ENCODE measurements around the gene VDAC1. TPM values are rescaled to one million over a fixed set of nuclear protein-coding genes. Genes with fewer than 3 reads are reported as not detected.

Gene VDAC1, protein sequence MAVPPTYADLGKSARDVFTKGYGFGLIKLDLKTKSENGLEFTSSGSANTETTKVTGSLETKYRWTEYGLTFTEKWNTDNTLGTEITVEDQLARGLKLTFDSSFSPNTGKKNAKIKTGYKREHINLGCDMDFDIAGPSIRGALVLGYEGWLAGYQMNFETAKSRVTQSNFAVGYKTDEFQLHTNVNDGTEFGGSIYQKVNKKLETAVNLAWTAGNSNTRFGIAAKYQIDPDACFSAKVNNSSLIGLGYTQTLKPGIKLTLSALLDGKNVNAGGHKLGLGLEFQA
- total RNA-seq: 148 TPM
- polyA plus RNA-seq (ENCODE audit: insufficient read depth, low read depth, low replicate concordance): 285 TPM
- long read RNA-seq, donor 1, transcript VDAC1-202 (9 exons, 1,807 nt): minor isoform, 11 of 84 reads
- long read RNA-seq, donor 1, transcript VDAC1-203 (9 exons, 1,873 nt): major isoform, 43 of 84 reads
- long read RNA-seq, donor 1, transcript VDAC1-207 (4 exons, 635 nt): minor isoform, 13 of 84 reads
- long read RNA-seq, donor 1, partial matches to known transcripts: 14 of 84 reads
- long read RNA-seq, donor 1, other reads (novel, unspliced or antisense): 0 of 84 reads
- long read RNA-seq, donor 2, transcript VDAC1-203 (9 exons, 1,873 nt): major isoform, 37 of 86 reads
- long read RNA-seq, donor 2, transcript VDAC1-202 (9 exons, 1,807 nt): minor isoform, 11 of 86 reads
- long read RNA-seq, donor 2, transcript VDAC1-207 (4 exons, 635 nt): minor isoform, 32 of 86 reads
- long read RNA-seq, donor 2, partial matches to known transcripts: 5 of 86 reads
- long read RNA-seq, donor 2, other reads (novel, unspliced or antisense): 0 of 86 reads
- long read RNA-seq, donor 3, transcript VDAC1-202 (9 exons, 1,807 nt): minor isoform, 14 of 129 reads
- long read RNA-seq, donor 3, transcript VDAC1-207 (4 exons, 635 nt): minor isoform, 35 of 129 reads
- long read RNA-seq, donor 3, transcript VDAC1-203 (9 exons, 1,873 nt): major isoform, 72 of 129 reads
- long read RNA-seq, donor 3, partial matches to known transcripts: 6 of 129 reads
- long read RNA-seq, donor 3, other reads (novel, unspliced or antisense): 0 of 129 reads
- long read RNA-seq, donor 4, transcript VDAC1-203 (9 exons, 1,873 nt): minor isoform, 35 of 105 reads
- long read RNA-seq, donor 4, transcript VDAC1-207 (4 exons, 635 nt): major isoform, 49 of 105 reads
- long read RNA-seq, donor 4, transcript VDAC1-202 (9 exons, 1,807 nt): minor isoform, 11 of 105 reads
- long read RNA-seq, donor 4, partial matches to known transcripts: 5 of 105 reads
- long read RNA-seq, donor 4, other reads (novel, unspliced or antisense): 0 of 105 reads
- long read RNA-seq, donor 5, partial matches to known transcripts: 0 of 4 reads
- long read RNA-seq, donor 5, other reads (novel, unspliced or antisense): 0 of 4 reads
- long read RNA-seq, donor 6, transcript VDAC1-202 (9 exons, 1,807 nt): minor isoform, 12 of 122 reads
- long read RNA-seq, donor 6, transcript VDAC1-203 (9 exons, 1,873 nt): major isoform, 48 of 122 reads
- long read RNA-seq, donor 6, transcript VDAC1-207 (4 exons, 635 nt): minor isoform, 34 of 122 reads
- long read RNA-seq, donor 6, partial matches to known transcripts: 25 of 122 reads
- long read RNA-seq, donor 6, other reads (novel, unspliced or antisense): 0 of 122 reads
- long read RNA-seq, donor 7, transcript VDAC1-202 (9 exons, 1,807 nt): minor isoform, 32 of 209 reads
- long read RNA-seq, donor 7, transcript VDAC1-203 (9 exons, 1,873 nt): major isoform, 155 of 209 reads
- long read RNA-seq, donor 7, partial matches to known transcripts: 6 of 209 reads
- long read RNA-seq, donor 7, other reads (novel, unspliced or antisense): 12 of 209 reads
- long read RNA-seq, donor 8, transcript VDAC1-202 (9 exons, 1,807 nt): minor isoform, 6 of 65 reads
- long read RNA-seq, donor 8, transcript VDAC1-207 (4 exons, 635 nt): minor isoform, 13 of 65 reads
- long read RNA-seq, donor 8, transcript VDAC1-203 (9 exons, 1,873 nt): major isoform, 31 of 65 reads
- long read RNA-seq, donor 8, partial matches to known transcripts: 14 of 65 reads
- long read RNA-seq, donor 8, other reads (novel, unspliced or antisense): 0 of 65 reads
- long read RNA-seq, donor 9, transcript VDAC1-203 (9 exons, 1,873 nt): major isoform, 18 of 27 reads
- long read RNA-seq, donor 9, transcript VDAC1-207 (4 exons, 635 nt): minor isoform, 5 of 27 reads
- long read RNA-seq, donor 9, partial matches to known transcripts: 0 of 27 reads
- long read RNA-seq, donor 9, other reads (novel, unspliced or antisense): 0 of 27 reads
- long read RNA-seq, donor 10, transcript VDAC1-203 (9 exons, 1,873 nt): major isoform, 31 of 77 reads
- long read RNA-seq, donor 10, transcript VDAC1-202 (9 exons, 1,807 nt): minor isoform, 6 of 77 reads
- long read RNA-seq, donor 10, transcript VDAC1-207 (4 exons, 635 nt): minor isoform, 23 of 77 reads
- long read RNA-seq, donor 10, partial matches to known transcripts: 14 of 77 reads
- long read RNA-seq, donor 10, other reads (novel, unspliced or antisense): 0 of 77 reads

DNA sequence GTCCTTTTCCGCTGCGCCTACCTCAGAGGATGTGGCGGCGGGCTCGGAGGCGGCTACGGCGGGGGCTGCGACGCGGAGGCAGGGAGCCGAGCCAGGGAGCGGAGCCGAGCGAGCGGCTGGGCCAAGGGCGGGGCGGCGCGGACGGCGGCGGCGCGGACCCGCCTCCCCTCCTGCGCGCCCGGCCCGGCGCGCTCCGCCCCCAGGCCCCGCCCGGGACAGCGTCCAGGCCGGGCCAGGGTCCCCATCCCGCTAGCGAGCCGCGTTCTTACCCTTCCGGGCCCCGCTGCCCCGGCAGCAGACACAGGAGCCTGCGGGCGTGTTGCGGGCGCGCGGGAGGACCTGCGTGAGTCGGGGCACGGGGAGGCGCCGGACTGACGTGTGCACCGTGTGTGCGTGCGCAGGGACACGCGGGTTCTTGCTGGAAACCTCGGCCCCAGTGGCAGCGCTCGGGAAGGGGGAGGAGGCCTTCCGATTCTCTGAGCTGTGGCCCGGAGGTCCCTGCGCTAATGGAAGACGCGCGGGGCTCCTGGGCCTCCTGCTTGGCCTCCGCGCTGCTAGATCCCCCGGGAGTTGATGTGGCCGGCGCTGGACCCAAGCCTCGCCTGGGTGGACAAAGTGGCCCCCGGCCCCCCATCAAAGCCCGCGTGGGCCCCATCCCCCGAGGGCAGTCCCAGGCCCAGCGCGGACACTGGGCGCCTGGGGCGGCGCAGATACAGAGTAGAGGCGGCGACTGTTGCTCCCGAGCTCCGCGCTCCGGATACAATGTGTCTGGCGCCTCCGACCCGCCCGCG is at the start of gene VDAC1:
VDAC1 (minus strand) TSS at position 350 of the 791 bp plus-strand sequence. CDS start 11,963 bp downstream, outside the sequence.
- Histone ChIP-seq H3K36me3 (ENCODE audit: control insufficient read depth in 2 of 3, insufficient read depth in 3 of 3, low read length in 3 of 3) (peaks cover 0 to 4% (median 0%) of the 10 kb centered on the region in 3 donors), H3K27me3 (ENCODE audit: control insufficient read depth, insufficient read depth, low read length) (no peaks in the 10 kb centered on the region), H3K4me3 (ENCODE audit: low read length in 3 of 3) (peak within 1 kb of the TSS; percentile 57 to 82 (median 75)), H3K9me3 (ENCODE audit: control insufficient read depth in 2 of 3, insufficient read depth in 1 of 3, low read length in 3 of 3) (no peaks in the 10 kb centered on the region), H3K4me1 (ENCODE audit: control insufficient read depth in 2 of 3, insufficient read depth in 2 of 3, low read depth in 1 of 3, low read length in 3 of 3) (peaks cover 0 to 37% (median 32%) of the 10 kb centered on the region in 3 donors), H3K27ac (ENCODE audit: low read depth in 2 of 2, low read length in 2 of 2) (peak within 1 kb of the TSS; percentile 98 to 99), H3K9ac (ENCODE audit: low read length in 3 of 3) (peak within 1 kb of the TSS; percentile 33 to 95 (median 69))
- FAIRE-seq: no peak
- DNase-seq: peak; percentile 83 to 95 (median 90)
- intact Hi-C loops (cut with DNase I): no loop called here
- TF ChIP-seq, protein P1, sequence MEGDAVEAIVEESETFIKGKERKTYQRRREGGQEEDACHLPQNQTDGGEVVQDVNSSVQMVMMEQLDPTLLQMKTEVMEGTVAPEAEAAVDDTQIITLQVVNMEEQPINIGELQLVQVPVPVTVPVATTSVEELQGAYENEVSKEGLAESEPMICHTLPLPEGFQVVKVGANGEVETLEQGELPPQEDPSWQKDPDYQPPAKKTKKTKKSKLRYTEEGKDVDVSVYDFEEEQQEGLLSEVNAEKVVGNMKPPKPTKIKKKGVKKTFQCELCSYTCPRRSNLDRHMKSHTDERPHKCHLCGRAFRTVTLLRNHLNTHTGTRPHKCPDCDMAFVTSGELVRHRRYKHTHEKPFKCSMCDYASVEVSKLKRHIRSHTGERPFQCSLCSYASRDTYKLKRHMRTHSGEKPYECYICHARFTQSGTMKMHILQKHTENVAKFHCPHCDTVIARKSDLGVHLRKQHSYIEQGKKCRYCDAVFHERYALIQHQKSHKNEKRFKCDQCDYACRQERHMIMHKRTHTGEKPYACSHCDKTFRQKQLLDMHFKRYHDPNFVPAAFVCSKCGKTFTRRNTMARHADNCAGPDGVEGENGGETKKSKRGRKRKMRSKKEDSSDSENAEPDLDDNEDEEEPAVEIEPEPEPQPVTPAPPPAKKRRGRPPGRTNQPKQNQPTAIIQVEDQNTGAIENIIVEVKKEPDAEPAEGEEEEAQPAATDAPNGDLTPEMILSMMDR (IDR thresholded peaks at IDR 0.05; ENCODE audit: borderline replicate concordance, extremely low read depth, insufficient read depth): no peak

DNA sequence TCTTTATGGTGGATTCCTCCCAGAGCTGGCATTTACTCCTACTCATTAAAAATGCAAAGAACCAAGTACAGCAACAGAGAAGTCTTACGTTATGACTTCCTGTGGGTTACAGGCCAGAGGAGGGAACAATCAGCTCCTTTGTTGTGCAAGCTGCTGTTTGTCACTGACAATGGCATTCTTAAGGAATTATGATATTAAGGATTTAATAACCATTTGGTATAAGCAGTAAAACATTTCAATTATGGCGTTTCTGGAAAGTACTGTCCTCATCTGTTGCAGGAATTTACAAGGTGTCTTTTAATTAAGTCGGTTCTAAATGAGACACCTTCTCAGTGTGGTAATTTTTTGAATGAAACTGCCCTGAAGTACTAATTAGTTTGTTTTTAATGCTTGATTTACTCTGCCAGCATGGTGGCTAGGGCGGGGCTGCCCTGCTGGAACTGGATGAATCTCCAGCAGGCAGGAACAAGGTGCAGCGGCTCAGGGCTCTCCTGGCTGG is 49.1 kb upstream of the VDAC1 start:
- no peaks in the 10 kb centered on the region for H3K27me3 ChIP-seq (ENCODE audit: control insufficient read depth, insufficient read depth, low read length)
- H3K4me3 ChIP-seq (ENCODE audit: low read length in 3 of 3): no peak overlapping the region
- intact Hi-C loops (cut with DNase I): no loop called here
- TF ChIP-seq, protein P1 (IDR thresholded peaks at IDR 0.05; ENCODE audit: borderline replicate concordance, extremely low read depth, insufficient read depth): no peak
- H3K4me1 ChIP-seq (ENCODE audit: control insufficient read depth in 2 of 3, insufficient read depth in 2 of 3, low read depth in 1 of 3, low read length in 3 of 3): peaks cover 0 to 3% (median 0%) of the 10 kb centered on the region in 3 donors
- H3K9ac ChIP-seq (ENCODE audit: low read length in 3 of 3): no peak overlapping the region
- H3K36me3 ChIP-seq (ENCODE audit: control insufficient read depth in 2 of 3, insufficient read depth in 3 of 3, low read length in 3 of 3): no peaks in the 10 kb centered on the region
- no peak overlapping the region for H3K27ac ChIP-seq (ENCODE audit: low read depth in 2 of 2, low read length in 2 of 2)
- no peak for FAIRE-seq
- peak in 4 of 5 donors; percentile 44 to 81 (median 53) for DNase-seq
- H3K9me3 ChIP-seq (ENCODE audit: control insufficient read depth in 2 of 3, insufficient read depth in 1 of 3, low read length in 3 of 3): no peaks in the 10 kb centered on the region
